HUES64 (cell line): ENCODE measurements around the gene ENDOU.
A peak's percentile ranks its signal among the peaks of the same experiment; 100 is the strongest.

Source experiments
- H3K27ac ChIP-seq: 2 replicates; pipeline ENCODE4 v1.7.0; 2013; ENCODE audit warnings: low read depth, low read length, inconsistent platforms
- H3K27me3 ChIP-seq: 2 replicates; pipeline ENCODE4 v1.6.1; 2013; ENCODE audit warnings: mild to moderate bottlenecking, low read length; ENCODE audit not compliant: insufficient read depth
- H3K36me3 ChIP-seq: 2 replicates; pipeline ENCODE4 v1.6.1; 2013; ENCODE audit warnings: mild to moderate bottlenecking, low read length; ENCODE audit not compliant: insufficient read depth
- H3K4me1 ChIP-seq: 2 replicates; pipeline ENCODE4 v1.6.1; 2013; ENCODE audit warnings: mild to moderate bottlenecking, low read length, moderate library complexity; ENCODE audit not compliant: insufficient read depth
- H3K4me3 ChIP-seq: 2 replicates; pipeline ENCODE4 v1.5.1; 2013; ENCODE audit warnings: mild to moderate bottlenecking, low read length, moderate library complexity
- H3K9ac ChIP-seq: 2 replicates; pipeline ENCODE4 v1.6.1; 2013; ENCODE audit warnings: mild to moderate bottlenecking, low read depth, low read length
- H3K9me3 ChIP-seq: 2 replicates; pipeline ENCODE4 v1.6.1; 2013; ENCODE audit warnings: low read depth, low read length; ENCODE audit not compliant: insufficient read depth
- WGBS: fragments of 150-250, 120-280 bp; methylation state at CpG from one replicate; pipeline ENCODE4 v1.1.7; 2013; ENCODE audit warnings: missing lambda C conversion rate; 5-methylcytosine and 5-hydroxymethylcytosine counted together

Gene ENDOU

DNA sequence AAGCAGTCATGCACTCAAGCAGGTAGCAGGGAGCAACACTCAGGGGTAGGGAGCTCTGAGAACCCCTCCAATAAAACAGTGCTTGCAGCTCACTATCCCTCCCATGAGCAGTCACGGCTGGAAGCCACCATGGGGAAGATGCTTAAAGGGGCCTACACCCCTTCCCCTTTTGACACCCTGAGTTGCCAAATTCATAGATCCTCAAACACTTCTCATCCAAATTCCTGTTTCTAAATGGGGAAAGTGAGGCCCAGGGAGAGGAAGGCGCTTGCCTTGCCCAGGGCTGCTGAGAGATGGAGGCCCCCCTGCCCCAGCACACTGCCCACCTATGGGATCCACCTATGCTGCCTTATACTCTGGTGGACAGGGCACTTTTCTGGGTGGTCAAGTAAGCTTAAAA lies 7.2 kb upstream of the ENDOU start:
- no peak overlapping the region for H3K27ac ChIP-seq
- H3K4me3 ChIP-seq, result no peak overlapping the region
- no peaks in the 10 kb centered on the region for H3K27me3 ChIP-seq
- peaks cover 17% of the 10 kb centered on the region for H3K4me1 ChIP-seq
- H3K9me3 ChIP-seq, result no peaks in the 10 kb centered on the region
- no peaks in the 10 kb centered on the region for H3K36me3 ChIP-seq
- WGBS, result 72% methylated on average over 1 of the region's 2 CpGs
- no peak overlapping the region for H3K9ac ChIP-seq

DNA sequence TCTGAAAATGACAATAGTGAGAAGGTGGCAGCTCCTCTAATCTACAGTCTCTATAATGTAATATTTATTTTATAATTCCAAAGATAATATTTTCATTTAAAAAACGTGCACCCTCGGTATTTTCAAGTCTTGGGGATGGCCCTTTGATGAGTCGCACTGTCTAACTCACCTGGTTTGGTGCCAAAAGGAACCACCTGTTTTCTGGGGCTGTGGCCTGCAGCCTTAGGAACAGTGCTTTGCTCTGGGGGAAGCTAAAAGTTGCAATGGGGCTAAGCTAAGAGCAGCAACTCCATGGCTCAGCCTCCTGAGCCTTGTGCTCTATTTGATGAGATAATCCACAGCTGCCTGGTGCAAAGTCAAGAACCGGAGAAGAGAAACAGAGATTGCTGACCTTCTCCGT lies 6.4 kb upstream of the ENDOU start:
- H3K27ac ChIP-seq, result no peak overlapping the region
- 85% methylated on average over 5 of the region's 5 CpGs for WGBS
- H3K9me3 ChIP-seq, result no peaks in the 10 kb centered on the region
- H3K27me3 ChIP-seq, result no peaks in the 10 kb centered on the region
- H3K36me3 ChIP-seq, result no peaks in the 10 kb centered on the region
- H3K4me3 ChIP-seq, result no peak overlapping the region
- no peak overlapping the region for H3K9ac ChIP-seq
- peaks cover 14% of the 10 kb centered on the region for H3K4me1 ChIP-seq

DNA sequence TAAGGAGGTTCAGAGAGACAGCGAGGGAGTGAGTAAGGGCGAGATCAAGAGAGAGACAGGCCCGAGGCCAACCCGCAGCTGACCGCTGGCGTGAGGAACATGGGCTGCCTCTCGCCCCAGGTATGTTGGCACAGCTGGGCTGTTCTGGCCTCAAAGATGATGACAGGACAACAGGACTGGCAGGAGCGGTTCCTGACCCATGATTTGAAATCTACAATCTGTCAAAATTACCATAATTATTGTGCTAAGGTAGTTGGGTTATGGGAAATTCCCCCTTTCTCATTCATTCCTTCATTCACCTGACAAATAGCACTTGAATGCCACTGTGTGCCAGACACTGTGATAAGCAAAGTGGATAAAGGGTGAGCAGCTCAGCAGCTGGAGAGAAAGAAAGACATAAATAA lies 5.1 kb upstream of the ENDOU start:
- Histone ChIP-seq H3K36me3 (no peaks in the 10 kb centered on the region), H3K27ac (no peak overlapping the region)
- 95% methylated on average over 7 of the region's 8 CpGs for WGBS

DNA sequence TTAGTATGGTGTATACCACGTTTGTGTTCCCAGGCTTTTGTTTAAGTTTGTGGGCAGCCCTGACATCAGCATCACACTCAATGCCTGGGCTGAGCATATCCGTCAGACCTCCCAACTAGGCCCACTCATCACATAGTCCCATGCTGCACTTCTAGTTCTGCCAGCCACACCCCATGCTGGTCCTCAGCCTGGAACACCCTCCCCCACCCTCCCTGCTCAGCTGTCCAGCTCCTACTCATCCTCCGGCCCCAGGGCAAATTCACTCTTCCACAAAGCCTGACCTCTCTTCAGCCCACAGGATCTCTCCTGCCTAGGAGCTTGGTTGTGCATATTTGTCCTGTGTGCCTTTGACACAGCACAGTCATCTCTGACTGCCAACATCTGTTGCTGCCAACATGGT lies 3.9 kb upstream of the ENDOU start:
- 77% methylated on average over 3 of the region's 3 CpGs for WGBS

More for the DNA sequence above, 5.1 kb upstream of the ENDOU start:
- no peak overlapping the region for H3K4me3 ChIP-seq
- no peak overlapping the region for H3K9ac ChIP-seq
- no peaks in the 10 kb centered on the region for H3K27me3 ChIP-seq
- peaks cover 12% of the 10 kb centered on the region for H3K4me1 ChIP-seq
- H3K9me3 ChIP-seq, result no peaks in the 10 kb centered on the region

DNA sequence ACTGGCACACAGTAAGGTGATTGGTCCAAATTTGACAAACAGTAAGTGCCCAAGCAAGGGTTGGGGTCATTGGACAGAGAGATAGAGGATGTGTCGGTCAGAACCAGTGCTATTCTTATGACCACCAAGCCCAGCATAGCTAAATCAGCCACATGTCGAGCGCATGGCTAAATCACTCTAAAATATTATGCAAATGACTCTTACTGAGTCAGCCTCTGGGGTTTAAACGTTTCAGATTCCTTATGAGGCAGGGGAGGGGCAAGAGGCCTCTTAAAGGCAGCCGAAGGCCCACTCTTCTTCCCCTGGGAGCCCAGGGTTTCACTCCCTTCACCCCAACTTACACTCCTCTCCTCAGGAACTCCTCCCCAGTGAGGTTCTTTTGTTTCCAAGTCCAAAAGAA lies 603 bp upstream of the ENDOU start:
- Histone ChIP-seq H3K27ac (no peak overlapping the region), H3K9ac (no peak overlapping the region), H3K4me1 (no peaks in the 10 kb centered on the region), H3K27me3 (no peaks in the 10 kb centered on the region), H3K36me3 (no peaks in the 10 kb centered on the region), H3K4me3 (no peak overlapping the region), H3K9me3 (no peaks in the 10 kb centered on the region)
- 75% methylated on average over 5 of the region's 5 CpGs for WGBS

More for the DNA sequence above, 3.9 kb upstream of the ENDOU start:
- H3K9ac ChIP-seq, result no peak overlapping the region
- no peaks in the 10 kb centered on the region for H3K36me3 ChIP-seq
- H3K27ac ChIP-seq, result no peak overlapping the region
- no peak overlapping the region for H3K4me3 ChIP-seq
- peaks cover 1% of the 10 kb centered on the region for H3K4me1 ChIP-seq
- no peaks in the 10 kb centered on the region for H3K9me3 ChIP-seq
- H3K27me3 ChIP-seq, result no peaks in the 10 kb centered on the region

DNA sequence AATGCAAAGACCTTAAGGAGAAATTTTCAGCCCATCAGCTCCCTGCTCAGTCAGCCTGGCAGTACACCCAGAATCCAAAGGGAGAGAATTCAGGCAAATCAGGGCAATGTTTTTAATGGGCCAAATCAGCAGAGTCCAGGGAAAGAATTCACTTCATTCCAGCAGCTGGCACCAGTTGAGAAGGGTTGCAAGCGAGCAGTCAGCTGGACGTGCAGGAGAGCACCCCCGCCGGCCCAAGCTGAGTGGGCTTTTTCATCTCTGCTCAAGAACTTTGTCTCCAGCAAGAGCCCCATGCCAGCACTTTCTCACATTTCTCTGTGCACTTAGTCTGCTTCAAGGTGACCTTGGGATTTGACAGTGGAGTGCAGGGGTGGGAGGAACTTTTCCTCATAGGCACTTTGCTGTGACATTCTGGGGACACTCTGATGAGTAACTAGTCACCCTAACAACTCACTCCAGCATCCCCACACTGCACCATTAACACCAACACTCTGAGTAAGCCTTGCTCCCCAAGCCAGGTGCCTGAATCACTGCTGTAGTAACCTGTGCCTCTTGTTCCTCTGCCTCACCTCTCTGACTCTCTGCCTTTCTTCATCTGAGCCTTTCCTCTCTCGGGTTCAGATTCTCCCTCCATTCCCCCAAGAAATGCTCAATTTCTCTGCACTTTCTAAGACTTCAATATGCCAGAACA lies 2.2 kb downstream of the ENDOU start:
- H3K4me1 ChIP-seq, result no peaks in the 10 kb centered on the region
- H3K9ac ChIP-seq, result no peak overlapping the region
- H3K9me3 ChIP-seq, result no peaks in the 10 kb centered on the region
- no peak overlapping the region for H3K4me3 ChIP-seq
- 90% methylated on average over 5 of the region's 5 CpGs for WGBS
- H3K27ac ChIP-seq, result no peak overlapping the region
- no peaks in the 10 kb centered on the region for H3K36me3 ChIP-seq
- H3K27me3 ChIP-seq, result no peaks in the 10 kb centered on the region

DNA sequence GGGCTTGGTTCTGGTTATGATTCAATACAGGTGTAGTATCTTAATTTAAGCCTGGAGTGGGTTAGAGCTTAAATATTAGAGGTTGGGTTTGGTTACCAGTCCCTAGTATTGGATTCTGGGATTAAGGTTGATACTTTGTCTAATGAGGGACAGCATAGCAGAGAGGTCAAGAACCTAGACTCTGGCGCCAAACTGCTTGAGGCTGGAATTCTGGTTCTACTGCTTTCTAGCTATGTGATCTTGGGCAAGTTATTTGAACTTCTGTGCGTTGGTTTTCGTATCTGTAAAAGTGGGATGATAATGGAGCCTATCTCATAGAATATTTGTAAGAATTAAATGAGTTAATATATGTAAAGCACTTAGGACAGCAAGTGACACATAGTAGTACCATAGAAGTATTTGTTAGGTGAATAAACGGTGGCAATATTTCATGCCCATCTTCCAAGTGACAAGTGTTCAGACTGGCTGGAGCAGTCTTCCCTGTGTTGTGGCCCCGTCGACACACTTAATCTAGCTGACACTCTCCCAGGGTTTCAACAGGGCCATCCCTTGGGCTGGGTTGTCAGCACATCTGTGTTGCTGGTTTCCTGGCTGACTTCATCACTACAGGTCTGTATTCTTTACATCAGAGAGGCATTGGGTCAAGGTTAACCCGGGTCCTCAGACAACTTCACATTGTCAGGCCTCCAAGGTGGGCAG lies 3.0 kb downstream of the ENDOU start:
- no peak overlapping the region for H3K4me3 ChIP-seq
- H3K36me3 ChIP-seq, result no peaks in the 10 kb centered on the region
- H3K9me3 ChIP-seq, result no peaks in the 10 kb centered on the region
- WGBS, result 88% methylated on average over 7 of the region's 7 CpGs
- H3K27me3 ChIP-seq, result no peaks in the 10 kb centered on the region
- H3K9ac ChIP-seq, result no peak overlapping the region
- no peaks in the 10 kb centered on the region for H3K4me1 ChIP-seq
- H3K27ac ChIP-seq, result no peak overlapping the region

DNA sequence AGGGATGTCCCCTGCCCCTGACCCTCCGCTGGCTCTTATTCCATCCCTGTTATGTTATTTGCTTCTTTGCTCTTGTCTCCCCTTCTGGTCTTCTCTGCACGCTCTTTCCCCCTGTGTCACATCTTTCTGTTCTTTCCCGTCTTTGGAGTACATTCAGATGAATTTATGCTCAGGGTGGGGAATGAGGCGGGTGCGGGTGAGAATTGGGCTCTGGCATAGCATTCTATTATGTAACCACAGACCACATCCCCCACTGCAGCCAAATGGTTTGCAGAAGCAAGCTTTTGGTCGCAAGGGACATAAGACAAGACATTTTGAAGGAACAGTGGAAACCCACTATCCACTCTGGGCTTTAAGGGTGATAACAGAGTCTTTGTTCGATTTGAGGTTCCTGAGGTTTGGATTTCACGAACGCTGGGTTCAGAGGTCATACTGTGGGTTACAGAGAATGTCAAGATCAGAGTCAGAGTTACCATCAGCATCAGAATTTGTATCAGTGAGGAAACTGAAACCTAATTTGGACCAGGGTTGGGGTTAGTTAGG lies 3.8 kb downstream of the ENDOU start:
- Histone ChIP-seq H3K9me3 (no peaks in the 10 kb centered on the region), H3K9ac (no peak overlapping the region), H3K36me3 (no peaks in the 10 kb centered on the region), H3K4me1 (no peaks in the 10 kb centered on the region), H3K27ac (no peak overlapping the region), H3K4me3 (no peak overlapping the region), H3K27me3 (peaks cover 4% of the 10 kb centered on the region; the same call in 1 of the 2 replicates)
- WGBS, result 95% methylated on average over 9 of the region's 9 CpGs

DNA sequence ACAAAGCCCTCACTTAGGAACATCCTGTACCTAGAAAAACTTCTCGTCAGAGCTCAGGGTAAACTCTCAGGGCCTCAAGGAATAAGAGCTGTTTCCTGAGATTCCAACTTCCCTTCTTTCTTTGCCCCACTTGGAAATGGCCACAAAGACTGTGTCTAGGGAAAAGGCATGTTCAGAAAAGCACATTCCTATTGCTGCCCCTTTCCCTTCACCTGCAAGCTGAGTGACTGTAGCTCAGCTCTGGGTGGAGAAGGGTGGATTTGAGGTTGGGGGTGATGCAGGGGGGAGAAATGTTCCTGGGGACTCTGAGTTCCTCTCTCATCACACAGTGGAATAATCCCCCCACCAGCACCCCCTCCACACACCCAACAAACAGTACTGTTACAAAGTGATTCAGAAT lies 6.8 kb downstream of the ENDOU start:
- Histone ChIP-seq H3K4me3 (no peak overlapping the region), H3K27me3 (peaks cover 11% of the 10 kb centered on the region; the same call in 1 of the 2 replicates), H3K9ac (no peak overlapping the region), H3K27ac (no peak overlapping the region), H3K36me3 (no peaks in the 10 kb centered on the region), H3K9me3 (no peaks in the 10 kb centered on the region), H3K4me1 (no peaks in the 10 kb centered on the region)
- 86% methylated on average over 1 of the region's 1 CpG for WGBS

DNA sequence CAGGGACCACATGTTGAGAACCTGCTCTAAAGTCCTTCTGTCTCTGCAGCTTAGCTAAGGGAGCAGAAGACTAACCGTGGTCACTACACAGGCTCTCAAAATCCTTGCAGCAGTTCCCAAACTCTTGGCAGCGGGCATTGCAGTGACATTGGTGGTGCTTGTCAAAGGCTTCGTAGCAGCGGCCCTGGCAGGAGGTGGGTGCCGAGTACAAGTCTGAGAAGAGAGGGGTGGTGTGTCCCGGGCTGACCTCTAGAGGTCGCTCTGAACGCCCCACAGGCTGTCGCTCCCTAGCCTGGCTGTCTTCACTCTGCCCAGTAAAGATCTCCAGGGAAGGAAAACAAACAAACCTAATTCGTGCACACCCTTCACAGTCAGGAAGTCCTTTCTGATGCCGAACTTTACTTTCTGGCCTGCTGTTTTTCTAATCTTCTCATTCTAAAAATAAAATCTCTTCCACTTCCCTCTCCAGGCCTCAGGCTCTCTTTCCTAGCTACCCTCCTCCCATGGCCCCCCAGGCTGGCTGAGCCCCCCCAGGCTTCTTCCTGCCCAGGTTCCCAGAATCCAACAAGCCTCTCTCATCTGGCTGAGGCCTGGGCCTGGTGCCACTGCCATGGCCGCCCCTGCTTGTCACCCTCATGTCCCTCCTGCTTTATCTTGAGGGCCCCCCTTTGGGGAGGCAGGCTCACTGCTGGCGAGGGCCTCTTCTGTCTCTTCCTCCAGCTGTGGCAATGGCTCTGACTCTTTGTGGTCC lies 7.7 kb downstream of the ENDOU start:
- H3K27me3 ChIP-seq, result peaks cover 11% of the 10 kb centered on the region; the same call in 1 of the 2 replicates
- H3K4me1 ChIP-seq, result no peaks in the 10 kb centered on the region
- H3K4me3 ChIP-seq, result no peak overlapping the region
- peak overlapping the region; percentile 13; the same call in 1 of the 2 replicates for H3K27ac ChIP-seq
- no peaks in the 10 kb centered on the region for H3K36me3 ChIP-seq
- 11% methylated on average over 13 of the region's 13 CpGs for WGBS
- no peak overlapping the region for H3K9ac ChIP-seq
- no peaks in the 10 kb centered on the region for H3K9me3 ChIP-seq

DNA sequence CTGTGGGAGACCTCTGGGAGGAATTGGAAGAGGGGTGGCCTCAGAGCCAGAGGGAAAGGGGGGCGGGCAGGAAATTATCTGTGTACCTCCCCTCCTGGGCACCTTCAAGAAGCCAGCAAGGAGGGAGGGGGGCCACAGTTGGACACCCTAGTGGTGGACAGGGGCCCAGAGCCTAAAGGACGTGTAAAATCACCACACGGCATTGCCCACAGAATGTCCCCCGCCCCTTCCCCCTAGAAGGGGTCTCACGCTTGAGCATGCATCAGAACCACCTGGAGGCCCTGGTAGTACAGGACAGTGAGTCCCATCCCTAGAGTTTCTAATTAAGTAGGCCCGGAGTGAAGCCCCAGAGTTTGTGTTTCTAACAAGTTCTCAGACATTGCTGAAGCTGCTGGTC lies 8.2 kb downstream of the ENDOU start:
- Histone ChIP-seq H3K4me3 (no peak overlapping the region), H3K4me1 (no peaks in the 10 kb centered on the region), H3K9ac (no peak overlapping the region), H3K27me3 (peaks cover 11% of the 10 kb centered on the region; the same call in 1 of the 2 replicates), H3K9me3 (no peaks in the 10 kb centered on the region), H3K27ac (no peak overlapping the region), H3K36me3 (no peaks in the 10 kb centered on the region)
- 84% methylated on average over 6 of the region's 6 CpGs for WGBS
